Measurements from ENCODE around the gene MRPL58. TPM values are rescaled to one million over a fixed set of nuclear protein-coding genes. Genes with fewer than 3 reads are reported as not detected.

The MRPL58 gene
- total RNA-seq, 6 experiments from 2014 or later = 39.2 to 50.6 (median 47.8) TPM

- no peak for TF ChIP-seq CTCF (IDR thresholded peaks at IDR 0.05)
- no peaks in the 10 kb centered on the region for H3K36me3 Mint-ChIP-seq (ENCODE audit: low read depth)
- H3K4me1 Mint-ChIP-seq (ENCODE audit: low read depth) = peaks cover 3% of the 10 kb centered on the region
Measured at GRCh38 chr17:74999523-74999922, 12.9 kb upstream of the MRPL58 start.

GRCh38 chr17:75001915-75002843, 10.3 kb upstream of the MRPL58 start:
- Mint-ChIP-seq H3K4me1 (ENCODE audit: low read depth) (no peaks in the 10 kb centered on the region), H3K4me3 (no peak overlapping the region)
- TF ChIP-seq CTCF (IDR thresholded peaks at IDR 0.05) = no peak

More at GRCh38 chr17:74999523-74999922, 12.9 kb upstream of the MRPL58 start:
- no peak for DNase-seq
- Mint-ChIP-seq H3K9me3 (no peaks in the 10 kb centered on the region), H3K4me3 (no peak overlapping the region), H3K27me3 (ENCODE audit: insufficient read depth) (no peaks in the 10 kb centered on the region; the same call in 1 of the 2 replicates), H3K27ac (no peak overlapping the region)

GRCh38 chr17:75003070-75003956, 9.2 kb upstream of the MRPL58 start:
- DNase-seq = no peak
- no peaks in the 10 kb centered on the region for H3K36me3 Mint-ChIP-seq (ENCODE audit: low read depth)
- TF ChIP-seq CTCF (IDR thresholded peaks at IDR 0.05) = no peak; the same call in 1 of the 2 replicates
- no peaks in the 10 kb centered on the region; the same call in none of the 2 replicates for H3K27me3 Mint-ChIP-seq (ENCODE audit: insufficient read depth)
- no peaks in the 10 kb centered on the region for H3K9me3 Mint-ChIP-seq
- H3K4me3 Mint-ChIP-seq = no peak overlapping the region
- H3K27ac Mint-ChIP-seq = no peak overlapping the region
- H3K4me1 Mint-ChIP-seq (ENCODE audit: low read depth) = no peaks in the 10 kb centered on the region

More at GRCh38 chr17:75001915-75002843, 10.3 kb upstream of the MRPL58 start:
- Mint-ChIP-seq H3K27ac (no peak overlapping the region), H3K27me3 (ENCODE audit: insufficient read depth) (no peaks in the 10 kb centered on the region; the same call in none of the 2 replicates), H3K9me3 (no peaks in the 10 kb centered on the region), H3K36me3 (ENCODE audit: low read depth) (no peaks in the 10 kb centered on the region)
- DNase-seq = no peak

GRCh38 chr17:75003957-75004355, 8.5 kb upstream of the MRPL58 start:
- no peak overlapping the region for H3K4me3 Mint-ChIP-seq
- H3K36me3 Mint-ChIP-seq (ENCODE audit: low read depth) = no peaks in the 10 kb centered on the region
- no peak for DNase-seq
- no peak for TF ChIP-seq CTCF (IDR thresholded peaks at IDR 0.05)
- H3K27me3 Mint-ChIP-seq (ENCODE audit: insufficient read depth) = no peaks in the 10 kb centered on the region; the same call in none of the 2 replicates
- H3K27ac Mint-ChIP-seq = no peak overlapping the region
- no peaks in the 10 kb centered on the region; the same call in 1 of the 2 replicates for H3K4me1 Mint-ChIP-seq (ENCODE audit: low read depth)
- H3K9me3 Mint-ChIP-seq = no peaks in the 10 kb centered on the region

GRCh38 chr17:75004371-75004770, 8.1 kb upstream of the MRPL58 start:
- Mint-ChIP-seq H3K36me3 (ENCODE audit: low read depth) (no peaks in the 10 kb centered on the region), H3K4me3 (no peak overlapping the region), H3K9me3 (no peaks in the 10 kb centered on the region), H3K4me1 (ENCODE audit: low read depth) (no peaks in the 10 kb centered on the region; the same call in 1 of the 2 replicates), H3K27me3 (ENCODE audit: insufficient read depth) (no peaks in the 10 kb centered on the region; the same call in none of the 2 replicates), H3K27ac (no peak overlapping the region)
- DNase-seq = no peak
- no peak for TF ChIP-seq CTCF (IDR thresholded peaks at IDR 0.05)
